Globus pallidus (tissue), 1 donor: ENCODE data around the gene ARHGAP8.
"Not testable (repeated sequence)": the region's sequence is repeated elsewhere in the genome, so short reads cannot be mapped to it uniquely, and the experiment has no call there.

Experiments used
- DNase-seq: peaks from one replicate; pipeline ENCODE4 v3.0.0-alpha.2; 2015; ENCODE audit warnings: low spot score

The ARHGAP8 gene

GRCh38 chr22:44889255-44889878 is 137.0 kb downstream of the ARHGAP8 start:
- no peak for DNase-seq

GRCh38 chr22:44890416-44891292 is 138.3 kb downstream of the ARHGAP8 start:
- DNase-seq: no peak

GRCh38 chr22:44891293-44891747 is 138.9 kb downstream of the ARHGAP8 start:
- DNase-seq: no peak

GRCh38 chr22:44891791-44892190 is 139.4 kb downstream of the ARHGAP8 start:
- no peak for DNase-seq

- DNase-seq: no peak
Measured at GRCh38 chr22:44892243-44892642, 139.9 kb downstream of the ARHGAP8 start.

- no peak for DNase-seq
Measured at GRCh38 chr22:44892803-44893730, 140.7 kb downstream of the ARHGAP8 start.

- DNase-seq: no peak
Measured at GRCh38 chr22:44893731-44894080, 141.3 kb downstream of the ARHGAP8 start.

GRCh38 chr22:44894321-44894720 is 141.9 kb downstream of the ARHGAP8 start:
- DNase-seq: no peak

- DNase-seq: no peak
Measured at GRCh38 chr22:44894782-44895181, 142.4 kb downstream of the ARHGAP8 start.

- DNase-seq: no peak
Measured at GRCh38 chr22:44895296-44896055, 143.1 kb downstream of the ARHGAP8 start.

- DNase-seq: no peak
Measured at GRCh38 chr22:44898236-44898635, 145.9 kb downstream of the ARHGAP8 start.

GRCh38 chr22:44901301-44901700 is 148.9 kb downstream of the ARHGAP8 start:
- DNase-seq: no peak

- not testable (repeated sequence) for DNase-seq
Measured at GRCh38 chr22:44903164-44903563, 150.8 kb downstream of the ARHGAP8 start.

- not testable (repeated sequence) for DNase-seq
Measured at GRCh38 chr22:44904492-44905152, 152.2 kb downstream of the ARHGAP8 start.

- no peak for DNase-seq
Measured at GRCh38 chr22:44906248-44906936, 154.0 kb downstream of the ARHGAP8 start.

GRCh38 chr22:44906999-44907644 is 154.7 kb downstream of the ARHGAP8 start:
- no peak for DNase-seq

GRCh38 chr22:44907765-44908737 is 155.7 kb downstream of the ARHGAP8 start:
- no peak for DNase-seq

- no peak for DNase-seq
Measured at GRCh38 chr22:44909241-44909640, 156.9 kb downstream of the ARHGAP8 start.
